Measurements from ENCODE around the gene CDH4. TPM values are rescaled to one million over a fixed set of nuclear protein-coding genes. Genes with fewer than 3 reads are reported as not detected.
"Not testable (repeated sequence)": the region's sequence is repeated elsewhere in the genome, so short reads cannot be mapped to it uniquely, and the experiment has no call there.

CDH4 gene
- polyA plus RNA-seq, 1 donor, result 1.7 TPM

- H3K27me3 ChIP-seq (ENCODE audit: control insufficient read depth, insufficient read depth, low read length), result no peaks in the 10 kb centered on the region
- no peaks in the 10 kb centered on the region for H3K4me1 ChIP-seq (ENCODE audit: control insufficient read depth, insufficient read depth, low read length)
- no peak overlapping the region for H3K27ac ChIP-seq (ENCODE audit: low read length)
- H3K9me3 ChIP-seq (ENCODE audit: control insufficient read depth, low read depth, low read length), result no peaks in the 10 kb centered on the region
- H3K36me3 ChIP-seq (ENCODE audit: control insufficient read depth, insufficient read depth, low read length), result no peaks in the 10 kb centered on the region
- 100% methylated on average over 1 of the region's 13 CpGs for WGBS (ENCODE audit: insufficient coverage, low lambda C conversion rate)
- H3K4me3 ChIP-seq (ENCODE audit: low read length), result no peak overlapping the region
- no peak for DNase-seq
Observed at GRCh38 chr20:61397146-61397545, 145.1 kb downstream of the CDH4 start.

GRCh38 chr20:61397790-61398189, 145.7 kb downstream of the CDH4 start:
- Histone ChIP-seq H3K9me3 (ENCODE audit: control insufficient read depth, low read depth, low read length) (no peaks in the 10 kb centered on the region), H3K4me3 (ENCODE audit: low read length) (no peak overlapping the region), H3K36me3 (ENCODE audit: control insufficient read depth, insufficient read depth, low read length) (no peaks in the 10 kb centered on the region), H3K27ac (ENCODE audit: low read length) (no peak overlapping the region), H3K4me1 (ENCODE audit: control insufficient read depth, insufficient read depth, low read length) (no peaks in the 10 kb centered on the region), H3K27me3 (ENCODE audit: control insufficient read depth, insufficient read depth, low read length) (no peaks in the 10 kb centered on the region)
- WGBS (ENCODE audit: insufficient coverage, low lambda C conversion rate), result no CpG with 5 or more reads among the region's 12 CpGs
- DNase-seq, result no peak

GRCh38 chr20:61399433-61399832, 147.4 kb downstream of the CDH4 start:
- DNase-seq, result no peak
- Histone ChIP-seq H3K4me3 (ENCODE audit: low read length) (no peak overlapping the region), H3K4me1 (ENCODE audit: control insufficient read depth, insufficient read depth, low read length) (no peaks in the 10 kb centered on the region), H3K36me3 (ENCODE audit: control insufficient read depth, insufficient read depth, low read length) (no peaks in the 10 kb centered on the region), H3K27ac (ENCODE audit: low read length) (no peak overlapping the region), H3K27me3 (ENCODE audit: control insufficient read depth, insufficient read depth, low read length) (no peaks in the 10 kb centered on the region), H3K9me3 (ENCODE audit: control insufficient read depth, low read depth, low read length) (no peaks in the 10 kb centered on the region)
- WGBS (ENCODE audit: insufficient coverage, low lambda C conversion rate), result no CpG with 5 or more reads among the region's 7 CpGs

GRCh38 chr20:61400499-61400898, 148.4 kb downstream of the CDH4 start:
- no peaks in the 10 kb centered on the region for H3K4me1 ChIP-seq (ENCODE audit: control insufficient read depth, insufficient read depth, low read length)
- no peaks in the 10 kb centered on the region for H3K36me3 ChIP-seq (ENCODE audit: control insufficient read depth, insufficient read depth, low read length)
- no peak for DNase-seq
- no peak overlapping the region for H3K27ac ChIP-seq (ENCODE audit: low read length)
- no peaks in the 10 kb centered on the region for H3K9me3 ChIP-seq (ENCODE audit: control insufficient read depth, low read depth, low read length)
- H3K4me3 ChIP-seq (ENCODE audit: low read length), result no peak overlapping the region
- H3K27me3 ChIP-seq (ENCODE audit: control insufficient read depth, insufficient read depth, low read length), result no peaks in the 10 kb centered on the region
- WGBS (ENCODE audit: insufficient coverage, low lambda C conversion rate), result no CpG with 5 or more reads among the region's 8 CpGs

GRCh38 chr20:61404303-61404702, 152.2 kb downstream of the CDH4 start:
- Histone ChIP-seq H3K27me3 (ENCODE audit: control insufficient read depth, insufficient read depth, low read length) (no peaks in the 10 kb centered on the region), H3K4me3 (ENCODE audit: low read length) (no peak overlapping the region), H3K27ac (ENCODE audit: low read length) (no peak overlapping the region), H3K4me1 (ENCODE audit: control insufficient read depth, insufficient read depth, low read length) (no peaks in the 10 kb centered on the region), H3K9me3 (ENCODE audit: control insufficient read depth, low read depth, low read length) (no peaks in the 10 kb centered on the region), H3K36me3 (ENCODE audit: control insufficient read depth, insufficient read depth, low read length) (no peaks in the 10 kb centered on the region)
- WGBS (ENCODE audit: insufficient coverage, low lambda C conversion rate), result 80% methylated on average over 1 of the region's 11 CpGs
- DNase-seq, result no peak

- no peaks in the 10 kb centered on the region for H3K27me3 ChIP-seq (ENCODE audit: control insufficient read depth, insufficient read depth, low read length)
- no peak for DNase-seq
- no peaks in the 10 kb centered on the region for H3K4me1 ChIP-seq (ENCODE audit: control insufficient read depth, insufficient read depth, low read length)
- no peak overlapping the region for H3K27ac ChIP-seq (ENCODE audit: low read length)
- no peaks in the 10 kb centered on the region for H3K9me3 ChIP-seq (ENCODE audit: control insufficient read depth, low read depth, low read length)
- H3K36me3 ChIP-seq (ENCODE audit: control insufficient read depth, insufficient read depth, low read length), result no peaks in the 10 kb centered on the region
- no peak overlapping the region for H3K4me3 ChIP-seq (ENCODE audit: low read length)
- no CpG with 5 or more reads among the region's 14 CpGs for WGBS (ENCODE audit: insufficient coverage, low lambda C conversion rate)
Observed at GRCh38 chr20:61405007-61405406, 152.9 kb downstream of the CDH4 start.

GRCh38 chr20:61406773-61407172, 154.7 kb downstream of the CDH4 start:
- not testable (repeated sequence) for H3K27ac ChIP-seq (ENCODE audit: low read length); DNase-seq; H3K36me3 ChIP-seq (ENCODE audit: control insufficient read depth, insufficient read depth, low read length); H3K4me1 ChIP-seq (ENCODE audit: control insufficient read depth, insufficient read depth, low read length); H3K9me3 ChIP-seq (ENCODE audit: control insufficient read depth, low read depth, low read length); H3K27me3 ChIP-seq (ENCODE audit: control insufficient read depth, insufficient read depth, low read length); H3K4me3 ChIP-seq (ENCODE audit: low read length)
- no CpG with 5 or more reads among the region's 8 CpGs for WGBS (ENCODE audit: insufficient coverage, low lambda C conversion rate)

- no peaks in the 10 kb centered on the region for H3K9me3 ChIP-seq (ENCODE audit: control insufficient read depth, low read depth, low read length)
- H3K27me3 ChIP-seq (ENCODE audit: control insufficient read depth, insufficient read depth, low read length), result no peaks in the 10 kb centered on the region
- no peak overlapping the region for H3K4me3 ChIP-seq (ENCODE audit: low read length)
- no peak overlapping the region for H3K27ac ChIP-seq (ENCODE audit: low read length)
- DNase-seq, result no peak
- H3K36me3 ChIP-seq (ENCODE audit: control insufficient read depth, insufficient read depth, low read length), result no peaks in the 10 kb centered on the region
- WGBS (ENCODE audit: insufficient coverage, low lambda C conversion rate), result 80% methylated on average over 2 of the region's 6 CpGs
- H3K4me1 ChIP-seq (ENCODE audit: control insufficient read depth, insufficient read depth, low read length), result no peaks in the 10 kb centered on the region
Observed at GRCh38 chr20:61407561-61407960, 155.5 kb downstream of the CDH4 start.

- Histone ChIP-seq H3K36me3 (ENCODE audit: control insufficient read depth, insufficient read depth, low read length) (no peaks in the 10 kb centered on the region), H3K4me3 (ENCODE audit: low read length) (no peak overlapping the region), H3K9me3 (ENCODE audit: control insufficient read depth, low read depth, low read length) (no peaks in the 10 kb centered on the region), H3K27me3 (ENCODE audit: control insufficient read depth, insufficient read depth, low read length) (no peaks in the 10 kb centered on the region), H3K4me1 (ENCODE audit: control insufficient read depth, insufficient read depth, low read length) (no peaks in the 10 kb centered on the region), H3K27ac (ENCODE audit: low read length) (no peak overlapping the region)
- DNase-seq, result no peak
- WGBS (ENCODE audit: insufficient coverage, low lambda C conversion rate), result no CpG with 5 or more reads among the region's 20 CpGs
Observed at GRCh38 chr20:61408951-61409740, 157.1 kb downstream of the CDH4 start.

- no peak overlapping the region for H3K4me3 ChIP-seq (ENCODE audit: low read length)
- H3K27ac ChIP-seq (ENCODE audit: low read length), result no peak overlapping the region
- DNase-seq, result no peak
- no peaks in the 10 kb centered on the region for H3K4me1 ChIP-seq (ENCODE audit: control insufficient read depth, insufficient read depth, low read length)
- no peaks in the 10 kb centered on the region for H3K9me3 ChIP-seq (ENCODE audit: control insufficient read depth, low read depth, low read length)
- no CpG with 5 or more reads among the region's 4 CpGs for WGBS (ENCODE audit: insufficient coverage, low lambda C conversion rate)
- no peaks in the 10 kb centered on the region for H3K36me3 ChIP-seq (ENCODE audit: control insufficient read depth, insufficient read depth, low read length)
- no peaks in the 10 kb centered on the region for H3K27me3 ChIP-seq (ENCODE audit: control insufficient read depth, insufficient read depth, low read length)
Observed at GRCh38 chr20:61411743-61412142, 159.7 kb downstream of the CDH4 start.

- Histone ChIP-seq H3K9me3 (ENCODE audit: control insufficient read depth, low read depth, low read length) (no peaks in the 10 kb centered on the region), H3K27ac (ENCODE audit: low read length) (no peak overlapping the region), H3K4me1 (ENCODE audit: control insufficient read depth, insufficient read depth, low read length) (no peaks in the 10 kb centered on the region), H3K27me3 (ENCODE audit: control insufficient read depth, insufficient read depth, low read length) (no peaks in the 10 kb centered on the region), H3K36me3 (ENCODE audit: control insufficient read depth, insufficient read depth, low read length) (no peaks in the 10 kb centered on the region), H3K4me3 (ENCODE audit: low read length) (no peak overlapping the region)
- WGBS (ENCODE audit: insufficient coverage, low lambda C conversion rate), result no CpG with 5 or more reads among the region's 4 CpGs
- DNase-seq, result no peak
Observed at GRCh38 chr20:61413752-61414151, 161.7 kb downstream of the CDH4 start.
